Mesodermal cell (in vitro differentiated cells): ENCODE measurements around the gene CAMKMT.

Experiments used
- H3K27ac ChIP-seq: 2 replicates; pipeline ENCODE4 v1.7.0; 2013; ENCODE audit warnings: mild to moderate bottlenecking, low read depth, low read length, moderate library complexity; ENCODE audit not compliant: severe bottlenecking
- H3K36me3 ChIP-seq: 2 replicates; pipeline ENCODE4 v1.7.1; 2013; ENCODE audit warnings: mild to moderate bottlenecking, low read length, moderate library complexity; ENCODE audit not compliant: control insufficient read depth, insufficient read depth
- H3K4me1 ChIP-seq: one replicate; pipeline ENCODE4 v1.7.1; 2013; ENCODE audit warnings: mild to moderate bottlenecking, low read length; ENCODE audit not compliant: insufficient read depth, control insufficient read depth, poor library complexity, severe bottlenecking
- H3K4me3 ChIP-seq: 2 replicates; pipeline ENCODE4 v1.7.0; 2013; ENCODE audit warnings: low read length, control low read depth, mild to moderate bottlenecking; ENCODE audit not compliant: insufficient read depth, poor library complexity, severe bottlenecking; ENCODE audit errors: extremely low read depth
- H3K9me3 ChIP-seq: 2 replicates; pipeline ENCODE4 v1.7.1; 2013; ENCODE audit warnings: mild to moderate bottlenecking, low read length, moderate library complexity; ENCODE audit not compliant: control insufficient read depth
- WGBS, 2 experiments: methylation state at CpG; one replicate each; pipeline ENCODE4 v1.1.5; 2013; ENCODE audit warnings: missing lambda C conversion rate in 2 of 2; ENCODE audit not compliant: insufficient coverage in 2 of 2; 5-methylcytosine and 5-hydroxymethylcytosine counted together

The CAMKMT gene

GRCh38 chr2:44674473-44675284 lies 312.9 kb downstream of the CAMKMT start:
- no CpG with 5 or more reads among the region's 4 CpGs for WGBS, 2 experiments
- Histone ChIP-seq H3K9me3 (no peaks in the 10 kb centered on the region), H3K36me3 (no peaks in the 10 kb centered on the region), H3K4me3 (no peak overlapping the region), H3K27ac (no peak overlapping the region), H3K4me1 (no peaks in the 10 kb centered on the region)

GRCh38 chr2:44676379-44676778 lies 314.6 kb downstream of the CAMKMT start:
- no peaks in the 10 kb centered on the region for H3K9me3 ChIP-seq
- H3K4me1 ChIP-seq: no peaks in the 10 kb centered on the region
- H3K27ac ChIP-seq: no peak overlapping the region
- no peaks in the 10 kb centered on the region for H3K36me3 ChIP-seq
- H3K4me3 ChIP-seq: no peak overlapping the region
- WGBS, 2 experiments: 82 to 88% methylated on average over 2 to 3 of the region's 3 CpGs

- no peaks in the 10 kb centered on the region for H3K9me3 ChIP-seq
- 83 to 95% methylated on average over 1 to 3 of the region's 4 CpGs for WGBS, 2 experiments
- no peaks in the 10 kb centered on the region for H3K36me3 ChIP-seq
- H3K27ac ChIP-seq: no peak overlapping the region
- no peak overlapping the region for H3K4me3 ChIP-seq
- no peaks in the 10 kb centered on the region for H3K4me1 ChIP-seq
These were observed 317.8 kb downstream of the CAMKMT start for GRCh38 chr2:44679584-44679983.

- no peak overlapping the region for H3K27ac ChIP-seq
- no peaks in the 10 kb centered on the region for H3K9me3 ChIP-seq
- 83 to 90% methylated on average over 3 of the region's 4 CpGs for WGBS, 2 experiments
- H3K36me3 ChIP-seq: no peaks in the 10 kb centered on the region
- H3K4me3 ChIP-seq: no peak overlapping the region
- H3K4me1 ChIP-seq: no peaks in the 10 kb centered on the region
These were observed 318.2 kb downstream of the CAMKMT start for GRCh38 chr2:44679990-44680389.

GRCh38 chr2:44680424-44680971 lies 318.8 kb downstream of the CAMKMT start:
- H3K27ac ChIP-seq: no peak overlapping the region
- H3K4me3 ChIP-seq: no peak overlapping the region
- no peaks in the 10 kb centered on the region for H3K36me3 ChIP-seq
- no peaks in the 10 kb centered on the region for H3K9me3 ChIP-seq
- H3K4me1 ChIP-seq: no peaks in the 10 kb centered on the region
- 67 to 79% methylated on average over 2 to 6 of the region's 8 CpGs for whole genome bisulfite sequencing, 2 experiments

GRCh38 chr2:44680983-44681531 lies 319.3 kb downstream of the CAMKMT start:
- Histone ChIP-seq H3K36me3 (no peaks in the 10 kb centered on the region), H3K4me1 (no peaks in the 10 kb centered on the region), H3K27ac (no peak overlapping the region), H3K4me3 (no peak overlapping the region), H3K9me3 (no peaks in the 10 kb centered on the region)
- 29% methylated on average over 1 of the region's 5 CpGs; no CpG with 5 or more reads in 1 of the 2 experiments for WGBS, 2 experiments

GRCh38 chr2:44682459-44682858 lies 320.7 kb downstream of the CAMKMT start:
- Histone ChIP-seq H3K4me1 (no peaks in the 10 kb centered on the region), H3K9me3 (no peaks in the 10 kb centered on the region), H3K4me3 (no peak overlapping the region), H3K36me3 (no peaks in the 10 kb centered on the region), H3K27ac (no peak overlapping the region)
- WGBS, 2 experiments: 100% methylated on average over 4 of the region's 6 CpGs; no CpG with 5 or more reads in 1 of the 2 experiments

- Histone ChIP-seq H3K36me3 (no peaks in the 10 kb centered on the region), H3K27ac (no peak overlapping the region), H3K9me3 (no peaks in the 10 kb centered on the region), H3K4me3 (no peak overlapping the region), H3K4me1 (no peaks in the 10 kb centered on the region)
These were observed 322.8 kb downstream of the CAMKMT start for GRCh38 chr2:44684559-44684958.

- no peak overlapping the region for H3K4me3 ChIP-seq
- no peaks in the 10 kb centered on the region for H3K4me1 ChIP-seq
- H3K27ac ChIP-seq: no peak overlapping the region
- no peaks in the 10 kb centered on the region for H3K9me3 ChIP-seq
- no peaks in the 10 kb centered on the region for H3K36me3 ChIP-seq
- WGBS, 2 experiments: 93 to 100% methylated on average over 1 to 2 of the region's 2 CpGs
These were observed 324.8 kb downstream of the CAMKMT start for GRCh38 chr2:44686561-44686960.

GRCh38 chr2:44687686-44688455 lies 326.1 kb downstream of the CAMKMT start:
- Histone ChIP-seq H3K4me1 (no peaks in the 10 kb centered on the region), H3K27ac (no peak overlapping the region), H3K9me3 (no peaks in the 10 kb centered on the region), H3K36me3 (no peaks in the 10 kb centered on the region), H3K4me3 (no peak overlapping the region)
- 64 to 100% methylated on average over 1 to 3 of the region's 5 CpGs for WGBS, 2 experiments
